ENCODE data around the gene ZIM2. TPM values are rescaled to one million over a fixed set of nuclear protein-coding genes. Genes with fewer than 3 reads are reported as not detected.

The ZIM2 gene
- total and polyA plus RNA-seq, 2 donors = 0.18 to 5.7 TPM

GRCh38 chr19:56835401-56835800 lies 5.1 kb downstream of the ZIM2 start:
- H3K4me3 ChIP-seq (ENCODE audit: low read depth, low read length) = no peak overlapping the region
- no peak for DNase-seq (ENCODE audit: extremely low spot score)
- no peaks in the 10 kb centered on the region for H3K4me1 ChIP-seq (ENCODE audit: insufficient read depth)
- H3K36me3 ChIP-seq (ENCODE audit: insufficient read depth) = no peaks in the 10 kb centered on the region
- H3K27ac ChIP-seq (ENCODE audit: low read depth) = no peak overlapping the region

- DNase-seq (ENCODE audit: extremely low spot score) = no peak
- Histone ChIP-seq H3K4me1 (ENCODE audit: insufficient read depth) (no peaks in the 10 kb centered on the region), H3K4me3 (ENCODE audit: low read depth, low read length) (no peak overlapping the region), H3K36me3 (ENCODE audit: insufficient read depth) (no peaks in the 10 kb centered on the region), H3K27ac (ENCODE audit: low read depth) (no peak overlapping the region)
- 73% methylated on average over 5 of the region's 5 CpGs for whole genome bisulfite sequencing
These were observed 5.8 kb downstream of the ZIM2 start for GRCh38 chr19:56834564-56835375.

DNA sequence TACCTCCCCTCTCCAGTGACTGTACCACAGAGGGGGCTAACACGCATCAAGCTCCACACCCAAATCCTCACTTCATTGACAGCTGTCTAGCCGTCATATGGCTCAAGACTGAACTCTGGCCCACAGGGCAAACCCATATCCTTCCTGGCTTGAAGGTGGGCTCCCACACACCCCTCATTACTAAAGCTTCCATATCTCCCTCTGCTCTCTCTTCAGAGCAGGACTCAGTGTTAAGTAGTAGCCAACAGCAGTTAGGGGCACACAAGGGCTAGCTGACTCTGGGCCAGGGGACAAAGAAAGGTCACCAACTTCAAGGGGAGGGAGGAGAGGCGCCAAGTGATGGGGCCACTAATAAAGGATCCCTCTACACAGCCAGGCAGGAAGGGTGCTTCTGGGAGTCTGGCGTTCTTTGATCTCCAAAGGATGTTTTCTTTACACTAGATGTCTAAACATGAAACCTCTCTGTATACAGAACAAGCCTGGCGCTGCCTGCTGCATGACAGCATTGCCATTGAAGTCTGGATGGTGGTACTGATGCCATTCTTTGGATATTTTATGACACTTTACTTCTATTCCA lies 8.1 kb downstream of the ZIM2 start:
- 76% methylated on average over 5 of the region's 5 CpGs for WGBS

GRCh38 chr19:56831255-56831654 lies 9.3 kb downstream of the ZIM2 start:
- WGBS = 42% methylated on average over 2 of the region's 2 CpGs
- no peaks in the 10 kb centered on the region for H3K36me3 ChIP-seq (ENCODE audit: insufficient read depth)
- H3K4me1 ChIP-seq (ENCODE audit: insufficient read depth) = no peaks in the 10 kb centered on the region
- no peak overlapping the region for H3K4me3 ChIP-seq (ENCODE audit: low read depth, low read length)
- H3K27ac ChIP-seq (ENCODE audit: low read depth) = no peak overlapping the region
- DNase-seq (ENCODE audit: extremely low spot score) = no peak

More for the DNA sequence above, 8.1 kb downstream of the ZIM2 start:
- no peak for DNase-seq (ENCODE audit: extremely low spot score)
- no peak overlapping the region for H3K27ac ChIP-seq (ENCODE audit: low read depth)
- no peaks in the 10 kb centered on the region for H3K36me3 ChIP-seq (ENCODE audit: insufficient read depth)
- H3K4me3 ChIP-seq (ENCODE audit: low read depth, low read length) = no peak overlapping the region
- no peaks in the 10 kb centered on the region for H3K4me1 ChIP-seq (ENCODE audit: insufficient read depth)

GRCh38 chr19:56829596-56829995 lies 10.9 kb downstream of the ZIM2 start:
- DNase-seq (ENCODE audit: extremely low spot score) = no peak
- Histone ChIP-seq H3K36me3 (ENCODE audit: insufficient read depth) (no peaks in the 10 kb centered on the region), H3K27ac (ENCODE audit: low read depth) (no peak overlapping the region), H3K4me1 (ENCODE audit: insufficient read depth) (no peaks in the 10 kb centered on the region), H3K4me3 (ENCODE audit: low read depth, low read length) (no peak overlapping the region)
- 83% methylated on average over 6 of the region's 6 CpGs for WGBS

DNA sequence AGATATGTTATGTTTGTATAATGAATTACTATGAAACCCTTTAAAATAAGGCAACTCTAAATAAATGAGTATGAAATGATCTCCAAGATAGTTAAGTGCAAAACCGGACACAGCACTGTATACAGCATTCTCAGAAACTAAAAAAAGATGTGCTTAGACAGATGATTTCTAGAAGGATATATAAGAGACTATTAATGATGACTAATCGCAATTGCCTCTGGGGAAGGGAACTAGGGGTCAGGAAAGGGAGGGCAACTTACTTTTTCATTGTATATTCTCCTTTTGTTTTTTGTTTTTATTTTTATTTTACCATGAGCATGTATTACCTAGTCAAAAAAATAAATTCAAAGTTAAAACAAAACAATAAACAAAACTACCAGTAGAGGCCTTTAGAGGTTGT lies 12.8 kb downstream of the ZIM2 start:
- Histone ChIP-seq H3K4me3 (ENCODE audit: low read depth, low read length) (no peak overlapping the region), H3K27ac (ENCODE audit: low read depth) (no peak overlapping the region), H3K36me3 (ENCODE audit: insufficient read depth) (no peaks in the 10 kb centered on the region), H3K4me1 (ENCODE audit: insufficient read depth) (no peaks in the 10 kb centered on the region)
- no peak for DNase-seq (ENCODE audit: extremely low spot score)
- WGBS = 62% methylated on average over 2 of the region's 2 CpGs

GRCh38 chr19:56823956-56824355 lies 16.6 kb downstream of the ZIM2 start:
- Histone ChIP-seq H3K36me3 (ENCODE audit: insufficient read depth) (no peaks in the 10 kb centered on the region), H3K27ac (ENCODE audit: low read depth) (no peak overlapping the region), H3K4me1 (ENCODE audit: insufficient read depth) (no peaks in the 10 kb centered on the region), H3K4me3 (ENCODE audit: low read depth, low read length) (no peak overlapping the region)
- DNase-seq (ENCODE audit: extremely low spot score) = no peak
- 96% methylated on average over 6 of the region's 6 CpGs for WGBS

DNA sequence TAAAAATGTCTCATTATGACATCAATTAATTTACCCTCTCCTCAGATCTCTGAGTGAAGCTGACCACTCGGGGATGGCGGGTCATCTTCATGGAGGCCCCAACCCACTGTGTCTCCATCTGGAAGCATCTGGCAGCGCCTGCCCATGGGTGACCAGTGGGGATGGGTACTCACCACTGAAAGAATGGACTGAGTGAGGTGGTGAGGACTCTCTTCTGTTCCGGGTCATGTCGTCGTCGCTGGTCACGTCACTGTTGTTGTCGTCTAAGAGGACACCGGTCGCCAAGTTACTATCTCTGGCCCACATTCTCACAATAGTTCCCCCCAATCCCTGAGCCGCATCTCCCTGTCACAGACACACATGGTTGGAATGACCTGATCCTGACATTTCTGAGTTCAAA lies 17.1 kb downstream of the ZIM2 start:
- no peaks in the 10 kb centered on the region for H3K4me1 ChIP-seq (ENCODE audit: insufficient read depth)
- no peaks in the 10 kb centered on the region for H3K36me3 ChIP-seq (ENCODE audit: insufficient read depth)
- 93% methylated on average over 12 of the region's 12 CpGs for WGBS
- H3K4me3 ChIP-seq (ENCODE audit: low read depth, low read length) = no peak overlapping the region
- DNase-seq (ENCODE audit: extremely low spot score) = no peak
- no peak overlapping the region for H3K27ac ChIP-seq (ENCODE audit: low read depth)

DNA sequence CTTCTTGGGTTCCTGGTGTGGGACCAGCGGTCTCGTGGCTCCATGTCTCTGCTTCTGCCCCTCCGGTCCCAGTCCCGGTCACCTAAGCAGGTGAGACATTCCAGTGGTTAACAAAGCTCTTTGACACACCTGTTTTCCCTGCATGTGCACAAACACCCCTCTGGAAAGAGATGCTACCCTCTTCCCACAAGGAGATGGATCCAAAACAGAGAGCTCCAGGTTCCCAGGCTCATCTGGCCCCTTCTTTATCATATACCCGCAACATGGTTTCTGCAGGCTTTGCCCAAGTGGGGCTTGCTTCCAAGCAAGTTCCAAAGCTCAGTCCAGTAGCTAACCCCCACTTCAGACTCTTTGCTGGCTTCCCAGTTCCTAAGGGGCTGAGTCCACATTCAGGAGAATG lies 17.8 kb downstream of the ZIM2 start:
- H3K27ac ChIP-seq (ENCODE audit: low read depth) = no peak overlapping the region
- 95% methylated on average over 5 of the region's 5 CpGs for WGBS
- H3K36me3 ChIP-seq (ENCODE audit: insufficient read depth) = no peaks in the 10 kb centered on the region
- H3K4me3 ChIP-seq (ENCODE audit: low read depth, low read length) = no peak overlapping the region
- DNase-seq (ENCODE audit: extremely low spot score) = no peak
- no peaks in the 10 kb centered on the region for H3K4me1 ChIP-seq (ENCODE audit: insufficient read depth)

- Histone ChIP-seq H3K4me3 (ENCODE audit: low read depth, low read length) (no peak overlapping the region), H3K36me3 (ENCODE audit: insufficient read depth) (no peaks in the 10 kb centered on the region), H3K4me1 (ENCODE audit: insufficient read depth) (no peaks in the 10 kb centered on the region), H3K27ac (ENCODE audit: low read depth) (no peak overlapping the region)
- DNase-seq (ENCODE audit: extremely low spot score) = no peak
- WGBS = 87% methylated on average over 6 of the region's 6 CpGs
These were observed 18.9 kb downstream of the ZIM2 start for GRCh38 chr19:56821675-56822074.

GRCh38 chr19:56821209-56821608 lies 19.3 kb downstream of the ZIM2 start:
- DNase-seq (ENCODE audit: extremely low spot score) = no peak
- WGBS = 76% methylated on average over 5 of the region's 5 CpGs
- no peaks in the 10 kb centered on the region for H3K36me3 ChIP-seq (ENCODE audit: insufficient read depth)

GRCh38 chr19:56819166-56819565 lies 21.4 kb downstream of the ZIM2 start:
- 91% methylated on average over 2 of the region's 2 CpGs for WGBS
- H3K36me3 ChIP-seq (ENCODE audit: insufficient read depth) = no peaks in the 10 kb centered on the region
- no peaks in the 10 kb centered on the region for H3K4me1 ChIP-seq (ENCODE audit: insufficient read depth)
- no peak overlapping the region for H3K27ac ChIP-seq (ENCODE audit: low read depth)
- no peak overlapping the region for H3K4me3 ChIP-seq (ENCODE audit: low read depth, low read length)
- DNase-seq (ENCODE audit: extremely low spot score) = no peak

More at GRCh38 chr19:56821209-56821608, 19.3 kb downstream of the ZIM2 start:
- Histone ChIP-seq H3K4me1 (ENCODE audit: insufficient read depth) (no peaks in the 10 kb centered on the region), H3K27ac (ENCODE audit: low read depth) (no peak overlapping the region), H3K4me3 (ENCODE audit: low read depth, low read length) (no peak overlapping the region)

GRCh38 chr19:56814656-56815055 lies 25.9 kb downstream of the ZIM2 start:
- no peak for DNase-seq (ENCODE audit: extremely low spot score)

DNA sequence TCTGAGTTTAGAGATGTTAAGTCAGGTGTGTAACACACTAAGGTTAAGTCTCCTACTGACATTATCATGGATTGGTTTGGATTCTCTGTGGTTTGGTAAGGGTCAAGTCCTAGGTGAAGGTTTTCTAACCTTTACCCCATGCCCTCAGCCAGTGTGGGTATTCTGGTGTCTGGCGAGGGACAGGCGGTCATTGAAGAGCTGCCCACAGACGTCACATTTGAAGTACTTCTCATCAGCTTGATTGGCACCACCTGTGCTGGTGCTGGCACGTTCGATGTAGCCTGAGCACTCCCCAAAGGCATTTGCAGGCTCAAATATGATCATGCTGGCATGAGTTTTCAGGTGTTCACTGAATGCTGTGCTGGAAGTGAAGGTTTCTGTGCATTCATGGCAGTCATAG lies 27.0 kb downstream of the ZIM2 start:
- H3K4me1 ChIP-seq (ENCODE audit: insufficient read depth) = no peaks in the 10 kb centered on the region
- WGBS = 93% methylated on average over 5 of the region's 5 CpGs
- no peak overlapping the region for H3K27ac ChIP-seq (ENCODE audit: low read depth)
- H3K36me3 ChIP-seq (ENCODE audit: insufficient read depth) = no peaks in the 10 kb centered on the region
- H3K4me3 ChIP-seq (ENCODE audit: low read depth, low read length) = no peak overlapping the region
- no peak for DNase-seq (ENCODE audit: extremely low spot score)

More at GRCh38 chr19:56814656-56815055, 25.9 kb downstream of the ZIM2 start:
- H3K27ac ChIP-seq (ENCODE audit: low read depth) = no peak overlapping the region
- no peaks in the 10 kb centered on the region for H3K4me1 ChIP-seq (ENCODE audit: insufficient read depth)
- H3K36me3 ChIP-seq (ENCODE audit: insufficient read depth) = no peaks in the 10 kb centered on the region
- no peak overlapping the region for H3K4me3 ChIP-seq (ENCODE audit: low read depth, low read length)
- WGBS = 85% methylated on average over 7 of the region's 7 CpGs

Data from urinary bladder (tissue), 4 donors.